GM18907 (cell line): ENCODE measurements around the gene FANCD2.
"Not testable (repeated sequence)": the region's sequence is repeated elsewhere in the genome, so short reads cannot be mapped to it uniquely, and the experiment has no call there.

Experiments used
- ATAC-seq: cut with Tn5 transposase; IDR thresholded peaks from one replicate; pipeline ENCODE4 v1.9.1; 2021; ENCODE audit warnings: mild to moderate bottlenecking, moderate library complexity; ENCODE audit not compliant: unreplicated experiment

The FANCD2 gene

GRCh38 chr3:10012106-10012505, 14.1 kb upstream of the FANCD2 start:
- ATAC-seq: no peak

DNA sequence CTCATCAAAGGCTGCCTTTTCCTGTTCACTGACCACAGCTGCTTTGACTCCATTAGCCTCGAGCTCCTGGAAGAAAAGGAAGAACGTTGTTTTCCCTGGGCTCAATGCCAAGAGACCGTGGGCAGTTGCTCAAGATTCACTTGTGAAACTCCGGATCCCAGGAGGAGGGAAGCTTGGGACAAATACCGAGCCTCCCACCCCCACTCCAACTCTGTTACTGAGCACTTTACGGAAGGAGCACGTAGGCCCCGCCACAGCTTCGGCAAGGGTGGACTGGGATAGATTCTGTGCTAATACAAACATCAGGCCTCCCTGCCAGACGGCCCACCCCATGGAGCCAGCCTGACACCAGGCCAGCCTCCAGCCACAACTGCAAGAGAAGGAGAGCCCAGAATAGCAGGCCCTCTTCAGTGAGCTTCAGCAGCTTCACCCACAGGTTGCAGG, 10.8 kb upstream of the FANCD2 start:
- no peak for ATAC-seq

DNA sequence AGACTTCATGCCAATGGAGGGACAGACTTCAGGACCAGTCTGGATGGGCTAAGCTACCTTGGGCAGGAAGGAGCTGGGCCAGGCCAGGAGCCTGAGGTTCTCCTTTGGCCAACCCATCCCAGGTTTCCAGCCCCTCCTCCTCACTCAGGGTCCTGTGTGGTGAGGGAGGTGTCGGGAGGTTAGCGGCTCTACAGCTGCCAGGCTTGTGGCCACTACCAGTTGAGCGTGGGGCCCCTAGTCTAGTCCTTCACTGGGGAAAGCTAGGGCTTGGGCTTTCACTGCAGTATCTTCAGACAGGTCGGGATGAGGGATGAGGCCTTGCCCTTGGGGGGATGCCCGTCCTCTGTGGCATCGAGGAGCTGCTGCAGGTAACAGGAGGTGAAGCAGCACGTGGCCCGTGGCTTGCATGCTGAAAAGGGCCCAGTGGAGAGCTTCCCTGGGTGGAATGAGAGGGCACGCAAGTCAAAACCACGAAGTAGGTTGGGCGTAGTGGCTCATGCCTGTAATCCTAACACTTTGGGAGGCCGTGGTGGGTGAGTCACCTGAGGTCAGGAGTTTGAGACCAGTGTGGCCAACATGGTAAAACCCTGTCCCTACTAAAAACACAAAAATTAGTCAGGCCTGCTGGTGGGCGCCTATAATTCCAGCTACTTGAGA, 8.5 kb upstream of the FANCD2 start:
- ATAC-seq: no peak

DNA sequence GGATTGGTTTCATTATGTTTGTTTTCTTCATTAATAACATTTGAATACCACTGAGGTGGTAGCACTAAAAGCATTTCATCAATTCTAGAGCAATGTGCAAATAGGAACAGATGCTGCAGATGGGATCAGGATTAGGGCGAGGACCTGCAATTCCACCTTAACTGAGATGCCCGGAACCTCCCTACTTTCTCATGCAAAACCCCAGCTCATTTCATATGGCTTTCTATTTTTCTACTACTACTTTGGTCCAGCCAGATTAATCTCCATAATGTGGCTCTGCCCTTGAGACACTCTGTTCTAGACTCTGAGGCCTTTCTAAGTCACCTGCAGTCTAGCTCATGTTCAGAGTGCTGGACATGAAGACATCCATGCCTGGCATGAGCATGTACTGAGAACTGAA, 7.4 kb upstream of the FANCD2 start:
- not testable (repeated sequence) for ATAC-seq

- ATAC-seq: no peak
Measured at GRCh38 chr3:10019326-10019725, 6.9 kb upstream of the FANCD2 start.

GRCh38 chr3:10021856-10022775, 4.1 kb upstream of the FANCD2 start:
- ATAC-seq: no peak

- no peak for ATAC-seq
Measured at GRCh38 chr3:10023587-10024310, 2.5 kb upstream of the FANCD2 start.

DNA sequence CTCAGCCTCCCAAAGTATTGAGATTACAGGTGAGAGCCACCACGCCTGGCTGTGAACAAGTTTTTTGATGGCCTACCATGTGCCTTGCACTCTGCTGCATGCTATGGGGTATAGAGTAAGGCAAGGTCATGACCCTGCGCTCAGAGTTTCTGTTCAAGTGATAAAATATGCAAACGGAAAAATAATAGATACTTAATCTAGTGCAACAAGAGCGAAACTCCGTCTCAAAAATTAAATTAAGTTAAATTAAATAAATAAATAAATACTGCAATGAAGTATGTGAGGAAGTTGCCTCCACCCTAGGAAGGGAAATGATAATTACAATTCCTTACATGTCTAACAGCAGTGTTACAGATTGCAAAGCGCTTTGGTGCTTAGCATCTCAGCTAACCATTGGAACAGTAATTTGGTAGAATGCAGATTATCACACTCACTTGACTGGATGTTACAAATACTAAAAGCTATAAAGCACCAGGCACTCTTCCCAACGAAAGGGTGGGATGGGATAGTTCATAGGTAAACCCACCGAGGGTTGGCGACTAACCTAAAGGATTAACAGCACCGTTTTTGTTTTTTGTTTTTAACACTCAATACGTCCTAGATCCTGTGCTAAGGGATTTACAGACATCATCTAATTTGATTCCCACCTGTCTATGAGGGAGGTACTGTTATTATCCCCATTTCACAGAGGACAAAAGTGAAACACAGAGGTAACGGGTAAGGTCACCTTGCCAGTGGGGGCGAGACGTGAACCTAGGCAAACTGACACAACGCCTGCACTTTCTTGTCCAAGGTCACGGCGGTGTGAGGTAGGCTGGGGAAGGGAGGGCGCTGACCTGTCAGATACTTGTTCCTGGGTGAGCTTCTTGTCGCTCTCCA, 793 bp upstream of the FANCD2 start:
- no peak for ATAC-seq

DNA sequence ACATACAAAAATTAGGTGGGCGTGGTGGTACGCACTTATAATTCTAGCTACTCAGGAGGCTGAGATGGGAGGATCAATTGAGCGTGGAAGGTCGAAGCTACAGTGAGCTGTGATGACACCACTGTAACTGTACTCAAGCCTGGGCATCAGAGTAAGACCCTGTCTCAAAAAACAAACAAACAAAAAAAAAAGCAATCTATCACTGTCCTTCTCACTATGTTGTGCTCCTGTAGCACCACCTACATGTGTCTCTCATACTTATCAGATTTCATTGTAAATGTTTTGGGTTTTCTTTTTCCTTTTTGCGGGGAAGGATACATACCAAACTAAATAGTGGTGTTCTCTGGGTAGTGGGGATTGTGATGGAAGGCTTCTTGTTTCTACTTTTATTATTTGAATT, 14.8 kb downstream of the FANCD2 start:
- no peak for ATAC-seq

DNA sequence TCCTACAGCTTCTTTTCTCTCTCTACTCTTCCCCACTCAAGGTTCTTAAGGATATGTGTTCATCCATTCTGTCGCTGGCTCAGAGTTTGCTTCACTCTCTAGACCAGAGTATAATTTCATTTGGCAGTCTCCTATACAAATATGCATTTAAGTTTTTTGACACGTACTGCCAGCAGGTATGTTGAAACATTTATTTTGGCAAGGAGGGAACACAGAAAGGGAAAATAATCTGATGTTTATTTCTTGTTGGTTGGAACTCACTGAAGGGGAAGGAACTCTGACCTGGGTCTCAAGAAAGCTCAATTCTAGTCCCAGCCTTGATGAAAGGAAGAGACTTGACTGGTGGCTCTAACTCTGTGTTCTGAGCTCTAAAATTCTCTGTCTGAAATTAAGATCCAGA, 21.6 kb downstream of the FANCD2 start:
- ATAC-seq: no peak

- ATAC-seq: not testable (repeated sequence)
Measured at GRCh38 chr3:10053054-10053453, 26.8 kb downstream of the FANCD2 start.

GRCh38 chr3:10055097-10055496, 28.9 kb downstream of the FANCD2 start:
- no peak for ATAC-seq

DNA sequence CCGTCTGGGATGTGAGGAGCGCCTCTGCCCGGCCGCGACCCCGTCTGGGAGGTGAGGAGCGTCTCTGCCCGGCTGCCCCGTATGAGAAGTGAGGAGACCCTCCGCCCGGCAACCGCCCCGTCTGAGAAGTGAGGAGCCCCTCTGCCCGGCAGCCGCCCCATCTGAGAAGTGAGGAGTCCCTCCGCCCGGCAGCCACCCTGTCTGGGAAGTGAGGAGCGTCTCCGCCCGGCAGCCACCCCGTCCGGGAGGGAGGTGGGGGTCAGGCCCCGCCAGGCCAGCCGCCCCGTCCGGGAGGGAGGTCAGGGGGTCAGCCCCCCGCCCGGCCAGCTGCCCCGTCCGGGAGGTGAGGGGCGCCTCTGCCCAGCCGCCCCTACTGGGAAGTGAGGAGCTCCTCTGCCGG, 43.8 kb downstream of the FANCD2 start:
- not testable (repeated sequence) for ATAC-seq

GRCh38 chr3:10074666-10075065, 48.4 kb downstream of the FANCD2 start:
- ATAC-seq: no peak

DNA sequence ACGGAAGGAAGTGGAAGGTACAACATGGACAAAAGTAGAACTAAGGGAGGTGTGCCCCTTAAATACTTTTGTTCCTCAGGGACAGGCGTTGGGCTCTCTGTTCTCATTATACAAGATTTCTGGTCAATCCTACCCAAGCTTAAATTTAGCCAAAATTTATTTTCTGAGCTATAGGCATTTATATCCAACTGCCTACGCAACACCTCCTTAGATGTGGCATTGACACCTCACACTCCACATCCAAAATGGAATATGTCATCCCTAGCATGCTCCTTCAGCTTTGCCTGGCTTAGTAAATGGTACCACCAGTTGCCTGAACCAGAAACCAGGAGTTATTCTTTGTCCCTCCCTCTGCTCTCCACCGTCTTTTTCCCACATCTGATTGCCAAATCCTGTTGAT, 55.6 kb downstream of the FANCD2 start:
- ATAC-seq: no peak

DNA sequence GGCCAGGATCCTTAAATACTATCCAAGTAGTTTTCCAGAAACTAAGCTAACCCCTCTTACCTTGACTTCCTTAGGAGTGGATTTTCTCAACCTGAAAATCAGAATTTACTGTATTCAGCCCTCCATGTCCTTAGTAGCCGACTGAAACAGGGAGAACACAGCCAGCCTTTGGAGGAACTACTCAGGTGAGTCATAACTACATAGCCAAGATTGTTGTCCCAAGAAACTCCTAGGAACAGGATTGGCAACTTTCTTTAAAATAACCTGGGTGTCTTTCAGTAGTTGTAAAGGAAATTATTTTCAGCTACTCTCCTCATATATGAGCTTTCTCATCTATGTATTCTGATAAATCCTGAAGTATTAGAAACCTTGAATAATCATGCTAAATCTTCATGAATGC, 59.5 kb downstream of the FANCD2 start:
- no peak for ATAC-seq

- no peak for ATAC-seq
Measured at GRCh38 chr3:10088256-10088655, 62.0 kb downstream of the FANCD2 start.

DNA sequence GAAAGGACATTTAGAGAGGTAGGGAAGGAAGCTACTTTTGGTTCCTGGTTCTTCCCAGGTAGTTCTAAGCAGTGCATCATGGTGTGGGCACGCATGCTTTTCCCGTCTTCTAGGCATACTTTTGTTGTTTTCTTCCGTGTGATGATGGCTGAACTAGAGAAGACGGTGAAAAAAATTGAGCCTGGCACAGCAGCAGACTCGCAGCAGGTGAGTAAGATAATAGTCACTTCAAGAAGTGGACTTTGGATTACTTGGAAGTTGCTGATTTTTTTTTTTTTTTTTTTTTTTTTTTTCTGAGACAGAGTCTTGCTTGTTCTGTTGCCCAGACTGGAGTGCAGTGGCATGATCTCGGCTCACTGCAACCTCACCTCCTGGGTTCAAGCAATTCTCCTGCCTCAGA, 63.9 kb downstream of the FANCD2 start:
- ATAC-seq: no peak

GRCh38 chr3:10090774-10091173, 64.5 kb downstream of the FANCD2 start:
- not testable (repeated sequence) for ATAC-seq

- ATAC-seq: not testable (repeated sequence)
Measured at GRCh38 chr3:10091387-10091786, 65.2 kb downstream of the FANCD2 start.

- no peak for ATAC-seq
Measured at GRCh38 chr3:10093678-10094077, 67.4 kb downstream of the FANCD2 start.
